NCI-H446 treated with DMSO at 0.1 percent for 48 hours (cell line): Measurements from ENCODE around the gene FRG2B.
"Not testable (repeated sequence)": the region's sequence is repeated elsewhere in the genome, so short reads cannot be mapped to it uniquely, and the experiment has no call there.

Source experiments
- DNase-seq: peaks from one replicate; lab custom pipeline; 2025; lab: John Stamatoyannopoulos, UW

FRG2B gene

DNA sequence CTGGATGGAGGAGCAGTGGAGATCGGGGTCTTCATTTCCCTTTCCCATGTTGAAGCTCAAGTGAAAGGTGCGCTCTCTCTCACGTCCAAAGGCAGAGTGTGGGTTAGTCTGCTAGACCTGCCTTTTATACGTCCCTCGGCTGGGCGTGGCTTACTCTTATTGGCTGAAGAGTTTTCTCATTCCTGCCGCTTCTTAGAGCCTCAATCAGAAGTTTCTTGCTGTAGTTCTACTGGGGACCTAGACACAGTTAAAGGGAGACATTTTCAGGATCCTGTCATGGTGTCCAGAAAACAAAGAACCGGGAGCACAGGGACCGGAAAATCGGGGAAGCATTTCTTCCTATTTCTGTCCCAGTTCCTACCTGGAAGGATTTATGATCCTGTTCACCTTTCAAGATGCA lies at the start of gene FRG2B:
Gene FRG2B (minus strand): TSS at position 101 of the 400 bp plus-strand sequence. CDS start 53 bp downstream, at position 48.
- not testable (repeated sequence) for DNase-seq

GRCh38 chr10:133667446-133667845 lies 40.9 kb upstream of the FRG2B start:
- not testable (repeated sequence) for DNase-seq

DNA sequence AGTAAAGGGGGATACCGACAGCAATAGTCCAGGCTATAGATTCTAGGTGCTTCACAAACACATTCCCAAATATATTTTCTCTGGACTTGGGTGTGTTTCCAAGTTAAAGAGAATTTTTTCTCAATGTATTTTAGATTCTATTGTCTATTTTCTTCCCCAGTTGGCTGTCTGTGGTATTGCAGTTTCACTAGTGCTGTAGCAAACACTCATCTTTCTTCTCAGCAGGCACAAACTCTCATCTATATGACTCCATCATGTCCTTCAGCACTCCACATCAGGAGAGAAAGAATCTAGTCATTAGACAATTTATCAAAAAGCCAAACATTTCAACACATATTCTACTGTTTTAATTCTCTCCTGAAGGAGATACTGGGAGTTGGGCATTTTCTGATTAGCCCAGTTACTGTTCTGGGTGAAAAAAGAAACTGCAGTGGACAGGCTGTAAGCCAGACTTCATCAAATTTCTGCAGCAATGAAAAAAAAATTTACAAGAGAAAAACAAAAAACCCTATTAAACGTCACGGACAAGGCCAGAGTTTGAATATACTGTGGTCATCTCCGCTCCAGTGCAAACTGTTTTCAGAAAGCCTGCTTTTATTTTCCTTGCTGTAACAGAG lies 37.1 kb upstream of the FRG2B start:
- DNase-seq = not testable (repeated sequence)

GRCh38 chr10:133661122-133661521 lies 34.5 kb upstream of the FRG2B start:
- not testable (repeated sequence) for DNase-seq

DNA sequence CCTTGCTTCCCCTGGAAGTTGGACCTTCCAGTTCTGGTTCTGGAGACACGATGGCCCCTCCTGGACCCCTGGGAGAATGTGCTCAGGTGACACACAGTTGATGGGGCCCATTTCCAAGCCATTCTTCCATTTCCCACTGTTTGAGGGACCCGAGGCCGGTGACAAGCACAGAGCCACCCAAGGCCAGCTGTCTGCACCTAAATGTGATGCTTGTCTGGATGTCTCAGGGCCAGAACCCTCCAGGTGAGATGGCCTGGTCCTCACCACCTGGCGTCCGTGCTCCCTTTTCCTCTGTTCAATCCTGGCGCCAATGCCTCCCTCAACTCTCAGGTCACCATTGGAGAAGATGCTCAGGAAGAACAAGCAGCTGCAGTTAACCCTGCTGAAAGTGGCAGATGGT lies 33.9 kb upstream of the FRG2B start:
- DNase-seq = not testable (repeated sequence)

- DNase-seq = not testable (repeated sequence)
Observed at GRCh38 chr10:133657276-133657675, 30.7 kb upstream of the FRG2B start.

DNA sequence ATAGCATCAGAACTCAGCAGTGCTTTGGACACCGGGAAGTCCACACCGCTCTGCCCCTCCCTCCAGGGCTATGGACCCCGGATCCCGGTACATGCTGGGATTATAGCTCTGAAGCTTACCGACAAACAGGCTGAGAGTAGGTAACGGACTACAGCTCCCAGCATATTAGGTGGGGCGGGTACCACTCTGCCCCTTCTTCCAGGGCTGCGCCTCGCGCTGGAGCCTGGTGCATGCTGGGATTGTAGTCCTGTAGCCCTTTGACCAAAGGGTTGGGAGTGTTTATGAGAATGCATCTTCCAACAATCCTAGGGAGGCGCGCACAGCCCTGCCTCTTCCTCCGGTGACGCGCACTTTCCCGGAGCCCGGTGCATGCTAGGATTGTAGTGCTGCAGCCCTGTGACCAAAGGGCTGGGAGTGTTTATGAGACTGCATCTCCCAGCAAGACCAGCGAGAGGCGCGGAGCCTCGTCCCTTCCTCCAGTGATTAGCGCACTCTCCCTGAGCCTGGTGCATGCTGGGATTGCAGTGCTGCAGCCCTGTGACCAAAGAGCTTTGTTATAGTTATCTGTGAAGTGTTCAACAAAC lies 22.4 kb upstream of the FRG2B start:
- not testable (repeated sequence) for DNase-seq

- DNase-seq = not testable (repeated sequence)
Observed at GRCh38 chr10:133647075-133647748, 20.6 kb upstream of the FRG2B start.

GRCh38 chr10:133637846-133638235 lies 11.2 kb upstream of the FRG2B start:
- DNase-seq = not testable (repeated sequence)

DNA sequence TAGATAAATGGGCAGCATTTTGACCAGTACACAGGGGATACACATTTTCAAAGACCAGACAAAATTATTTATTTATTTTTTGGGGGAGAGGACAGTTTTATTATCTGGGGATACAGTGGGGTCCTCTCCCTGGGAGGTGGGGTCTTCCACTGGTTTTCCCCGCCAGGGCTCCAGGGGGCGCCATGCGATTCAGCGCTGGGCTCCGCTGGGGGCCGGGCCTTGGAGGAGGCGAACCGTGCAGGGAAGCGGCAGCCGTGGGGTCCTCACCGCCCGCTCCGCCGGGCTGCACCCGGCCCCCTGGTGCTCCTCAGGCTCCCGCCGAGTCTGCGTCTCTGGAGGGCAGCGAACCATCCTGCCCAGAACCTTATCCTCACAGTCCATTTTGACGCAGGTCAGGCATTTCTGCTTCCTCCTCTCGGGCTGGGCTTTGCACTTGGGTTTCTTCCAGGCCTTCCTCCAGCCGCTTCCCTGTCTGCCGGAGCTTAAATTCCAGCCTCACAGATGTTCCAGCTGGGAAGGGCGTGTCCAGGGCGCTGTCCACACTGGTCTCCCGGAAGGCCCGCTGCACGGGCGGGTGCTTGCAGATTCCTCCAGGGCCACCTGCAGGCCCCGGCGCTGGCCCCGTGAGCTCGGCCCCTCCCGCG lies 10.7 kb upstream of the FRG2B start:
- not testable (repeated sequence) for DNase-seq

DNA sequence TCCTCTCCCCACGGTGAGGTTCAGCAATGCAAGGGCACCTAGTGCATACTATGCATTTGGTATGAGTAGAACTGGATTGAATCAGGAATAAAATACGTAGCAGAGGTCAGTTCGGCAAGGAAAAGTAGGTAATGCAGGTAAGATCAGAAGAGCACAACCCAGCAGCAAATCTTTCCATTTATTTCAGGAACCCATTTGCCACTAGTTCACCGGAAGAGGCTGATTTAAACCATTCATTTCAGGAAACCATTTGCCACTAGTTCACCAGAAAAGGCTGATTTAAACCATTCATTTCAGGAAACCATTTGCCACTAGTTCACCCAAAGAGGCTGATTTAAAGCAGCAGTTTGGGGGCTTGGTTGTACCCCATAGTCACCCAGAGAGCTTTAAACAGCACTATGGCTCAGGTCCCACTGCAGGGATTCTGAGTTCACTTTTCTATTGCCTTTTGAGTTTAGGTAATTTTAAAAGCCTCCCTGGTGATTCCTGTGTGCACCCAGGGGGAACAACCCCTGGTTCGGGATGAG lies 4.2 kb upstream of the FRG2B start:
- DNase-seq = not testable (repeated sequence)

GRCh38 chr10:133622544-133622943 lies 4.1 kb downstream of the FRG2B start:
- not testable (repeated sequence) for DNase-seq

GRCh38 chr10:133618851-133619250 lies 7.7 kb downstream of the FRG2B start:
- DNase-seq = no peak

GRCh38 chr10:133617196-133617595 lies 9.4 kb downstream of the FRG2B start:
- no peak for DNase-seq

- DNase-seq = no peak
Observed at GRCh38 chr10:133616371-133617130, 10.0 kb downstream of the FRG2B start.

- no peak for DNase-seq
Observed at GRCh38 chr10:133614830-133615580, 11.6 kb downstream of the FRG2B start.

DNA sequence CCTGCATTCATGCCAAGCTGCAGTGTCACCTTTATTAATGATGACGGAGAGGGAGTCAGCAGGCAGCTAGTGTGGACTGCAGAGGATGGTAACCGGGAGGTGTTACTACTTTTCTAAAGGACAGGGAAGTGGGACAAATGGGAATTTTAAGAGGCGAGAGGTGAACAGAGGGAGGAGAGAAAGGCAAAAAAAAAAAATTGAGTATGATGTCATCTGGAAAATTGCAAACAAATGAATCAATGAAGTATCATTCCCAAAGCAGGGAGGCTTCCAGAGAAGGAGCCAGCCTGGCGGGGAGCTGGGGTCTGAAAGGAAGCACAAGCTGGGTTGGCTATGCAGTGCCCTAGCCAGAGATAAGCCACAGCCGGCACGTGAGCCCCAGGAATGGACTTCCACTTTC lies 12.9 kb downstream of the FRG2B start:
- no peak for DNase-seq

DNA sequence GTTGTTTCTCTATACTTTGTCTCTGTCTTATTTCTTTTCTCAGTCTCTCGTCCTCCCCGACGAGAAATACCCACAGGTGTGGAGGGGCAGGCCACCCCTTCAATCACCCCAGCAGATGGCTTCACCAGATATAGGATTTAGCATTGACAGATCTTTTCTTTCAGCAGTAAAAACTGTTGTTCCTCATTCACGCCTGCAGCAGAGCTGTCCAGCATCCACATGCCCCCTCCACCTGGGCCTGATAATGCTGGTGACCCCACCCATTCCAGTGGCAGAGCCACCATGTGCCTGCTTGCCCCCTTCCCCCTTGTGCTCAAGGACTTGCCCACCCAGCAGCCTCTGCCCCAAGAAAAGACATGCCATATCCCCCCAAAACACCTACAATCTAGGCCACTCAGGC lies 15.5 kb downstream of the FRG2B start:
- DNase-seq = no peak

DNA sequence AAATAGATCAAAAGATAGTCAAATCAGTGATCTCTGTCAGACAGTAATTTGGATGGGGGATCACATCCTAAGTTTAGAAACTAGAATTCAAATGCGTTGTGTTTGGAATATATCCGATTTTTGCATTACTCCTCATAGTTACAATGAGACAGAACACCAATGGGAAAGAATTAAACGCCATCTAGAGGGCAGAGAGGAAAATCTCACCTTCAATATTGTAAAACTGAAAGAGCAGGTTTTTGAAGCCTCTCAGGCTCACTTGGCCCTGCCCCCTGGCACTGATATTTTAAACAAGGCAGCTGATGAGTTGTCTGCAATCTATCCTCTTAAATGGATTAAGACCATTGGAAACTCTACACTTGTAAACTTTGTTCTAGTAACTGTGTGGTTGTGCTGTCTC lies 17.7 kb downstream of the FRG2B start:
- DNase-seq = no peak

DNA sequence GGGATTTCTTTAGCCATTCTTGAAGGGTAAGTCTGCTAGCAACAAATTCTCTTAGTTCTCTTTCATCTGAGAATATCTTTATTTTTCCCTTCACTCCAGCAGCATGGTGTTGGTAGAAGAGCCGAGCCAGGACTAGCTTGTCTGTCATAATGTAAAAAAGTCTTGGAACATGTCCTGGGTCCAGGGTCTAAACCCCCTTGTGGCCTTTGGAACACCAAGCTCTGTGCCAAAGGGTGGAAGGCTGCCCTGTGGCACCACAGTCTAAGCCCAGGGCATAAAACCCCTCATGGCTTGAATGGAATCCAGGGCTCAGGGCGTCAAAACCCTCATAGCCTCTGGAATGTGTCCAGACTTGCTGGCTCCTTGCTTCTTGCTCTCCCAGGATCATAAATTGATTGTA lies 23.2 kb downstream of the FRG2B start:
- not testable (repeated sequence) for DNase-seq

GRCh38 chr10:133600657-133601056 lies 25.9 kb downstream of the FRG2B start:
- DNase-seq = no peak
